Stimulated activated CD8-positive, alpha-beta memory T cell treated with anti-CD3 and anti-CD28 coated beads, Interleukin-7, amount 100 ng/mL, for 4 hours (primary cell): ENCODE measurements around the gene UNC79.

Experiments
- DNase-seq, 2 donors: peaks; one replicate each; pipeline ENCODE4 v3.0.0-alpha.2; 2020; ENCODE audit warnings: low read depth in 2 of 2

The UNC79 gene

DNA sequence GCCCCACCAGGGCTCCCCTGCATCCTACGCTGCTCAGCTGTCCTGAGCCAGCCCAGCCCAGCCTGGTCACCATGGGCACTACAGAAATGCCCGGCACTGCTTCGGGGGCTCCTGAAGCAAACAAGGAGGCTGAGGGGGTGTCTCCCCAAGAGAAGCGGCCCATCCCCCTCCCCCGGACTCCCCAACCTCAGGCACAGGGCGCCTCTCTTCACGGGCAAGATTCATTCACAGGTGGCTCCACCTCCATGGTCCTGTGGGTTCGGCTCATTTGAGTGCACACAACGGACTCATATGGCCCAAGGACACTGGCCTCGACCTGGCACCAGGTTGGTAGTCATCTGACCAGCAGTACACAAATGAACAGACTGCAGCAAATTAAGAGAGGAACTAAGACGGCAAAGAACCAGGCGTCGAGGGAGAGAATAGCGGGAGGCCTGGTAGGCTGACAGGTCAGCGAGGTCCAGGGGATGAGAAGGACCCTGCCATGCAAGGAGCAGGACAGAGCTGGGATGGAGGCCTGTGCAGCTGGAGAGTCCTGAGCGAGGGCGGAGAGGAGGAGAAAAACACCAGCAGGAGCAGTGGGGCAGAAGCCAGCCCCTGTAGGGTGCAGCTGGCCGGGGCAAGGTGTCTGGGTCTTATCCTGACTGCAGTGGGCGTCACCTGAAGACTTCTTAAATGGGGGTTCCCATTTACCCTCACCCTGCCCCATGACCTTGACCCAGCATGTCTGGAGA, 297.3 kb downstream of the UNC79 start:
- no peak for DNase-seq

DNA sequence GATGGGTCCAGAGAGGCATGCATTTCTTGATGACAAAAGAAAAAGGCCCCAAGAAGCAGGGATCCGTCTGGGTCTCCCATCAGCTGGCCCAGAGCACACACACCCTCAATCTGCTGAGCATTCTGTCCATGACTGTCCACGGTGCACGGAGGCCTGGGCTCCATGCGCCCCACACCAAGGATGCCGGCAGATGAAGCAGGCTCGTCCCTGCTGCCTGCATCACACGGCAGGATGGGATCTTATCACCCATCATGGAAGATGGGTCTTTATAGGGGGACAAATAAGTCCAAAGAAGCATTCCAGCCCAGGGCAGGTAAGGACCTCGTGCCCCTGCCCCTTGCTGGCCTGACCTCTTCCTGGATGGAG, 297.9 kb downstream of the UNC79 start:
- no peak for DNase-seq

DNA sequence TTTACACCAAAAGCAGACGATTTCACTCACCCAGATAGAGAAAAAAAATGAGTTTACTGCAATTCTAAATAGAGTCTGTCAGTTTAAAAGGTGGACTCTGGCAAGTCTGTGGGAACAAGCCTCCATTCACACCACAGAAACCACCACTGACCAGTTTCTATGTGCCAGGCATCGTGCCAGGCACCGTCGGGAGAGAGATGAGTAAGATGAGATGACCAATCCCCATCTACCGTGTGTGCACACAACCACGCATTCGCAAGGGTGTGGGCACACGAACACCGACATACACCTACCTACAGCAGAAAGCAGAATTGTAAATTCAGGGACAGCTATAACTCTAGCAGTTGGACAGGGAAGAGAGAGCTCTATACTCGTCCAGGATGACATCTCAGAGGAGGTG, 299.3 kb downstream of the UNC79 start:
- DNase-seq = no peak

DNA sequence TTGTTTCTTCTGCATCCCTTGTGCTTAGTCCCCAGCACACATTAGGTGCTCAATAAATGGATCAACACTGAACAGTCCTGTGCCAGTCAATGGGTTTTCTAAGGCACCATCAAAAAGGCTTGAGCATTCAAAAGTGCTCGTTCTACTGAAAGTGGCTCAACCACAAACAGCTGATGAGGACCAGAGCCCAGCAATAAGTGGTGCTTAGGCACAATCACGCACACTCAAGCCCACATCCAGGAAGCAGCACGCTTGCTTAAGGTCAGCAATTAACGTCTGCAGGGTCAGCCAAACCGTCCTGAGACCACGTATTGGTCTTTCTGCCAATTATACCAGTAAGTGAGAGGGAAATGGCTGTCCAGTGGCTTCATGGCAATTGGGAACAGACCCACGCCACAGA, 301.0 kb downstream of the UNC79 start:
- DNase-seq = no peak

DNA sequence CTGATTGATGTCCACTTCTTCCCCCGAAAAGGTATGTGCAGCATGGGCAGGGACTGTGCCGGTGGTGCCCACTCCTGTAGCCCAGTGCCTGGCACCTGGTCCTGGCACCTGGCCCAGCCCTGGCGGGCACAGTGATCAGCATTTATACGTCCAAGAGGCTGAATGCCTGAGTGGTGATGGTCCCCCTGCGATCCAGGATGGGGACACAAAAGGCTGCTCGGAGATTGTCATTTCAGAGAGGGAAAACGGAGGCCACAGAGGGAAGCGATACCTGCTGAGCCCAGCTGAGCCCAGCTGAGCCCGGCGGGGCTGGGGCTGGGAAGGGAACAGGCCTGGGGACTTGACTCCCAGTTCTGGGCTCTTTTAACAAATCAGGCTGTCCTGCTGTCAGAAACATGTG, 301.8 kb downstream of the UNC79 start:
- DNase-seq = no peak

DNA sequence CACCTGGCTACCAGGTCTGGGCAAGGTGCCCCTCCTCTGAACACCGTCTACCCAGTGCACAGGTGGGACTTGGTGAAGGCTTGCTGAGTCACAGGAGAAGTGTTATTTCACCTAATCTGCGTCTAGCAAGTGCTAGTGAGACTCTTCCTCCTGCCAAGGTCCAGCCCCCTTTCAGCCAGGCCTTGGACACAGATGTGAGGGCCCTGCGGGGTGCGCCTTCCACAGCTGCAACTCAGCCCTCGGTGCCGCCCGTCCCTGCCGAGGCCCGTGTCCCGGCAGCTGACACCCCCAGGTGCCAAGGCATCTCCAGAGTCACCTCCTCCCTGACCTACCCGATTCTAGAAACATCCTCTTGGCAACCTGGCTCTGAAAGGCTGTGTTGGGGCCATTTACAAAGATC, 302.5 kb downstream of the UNC79 start:
- DNase-seq = no peak

DNA sequence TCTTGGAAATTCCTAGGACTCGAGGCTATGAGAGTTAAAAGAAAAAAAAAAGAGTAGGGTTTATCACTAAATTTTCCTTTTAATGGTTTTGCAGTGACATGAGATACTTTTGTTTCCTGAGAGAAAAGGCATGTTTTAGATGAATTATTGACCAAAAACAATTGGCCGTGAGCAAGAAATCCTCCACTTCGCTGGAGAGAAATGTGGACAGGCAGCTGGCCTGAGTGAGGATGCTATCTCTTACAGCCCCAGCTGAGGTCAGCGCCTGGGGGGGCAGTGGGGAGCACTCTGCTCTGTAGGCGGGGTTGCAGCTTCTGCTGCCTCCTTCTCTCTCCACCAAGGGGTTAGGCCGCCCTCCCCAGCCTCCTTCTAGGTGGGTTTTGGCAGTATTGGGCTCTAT, 302.9 kb downstream of the UNC79 start:
- no peak for DNase-seq

DNA sequence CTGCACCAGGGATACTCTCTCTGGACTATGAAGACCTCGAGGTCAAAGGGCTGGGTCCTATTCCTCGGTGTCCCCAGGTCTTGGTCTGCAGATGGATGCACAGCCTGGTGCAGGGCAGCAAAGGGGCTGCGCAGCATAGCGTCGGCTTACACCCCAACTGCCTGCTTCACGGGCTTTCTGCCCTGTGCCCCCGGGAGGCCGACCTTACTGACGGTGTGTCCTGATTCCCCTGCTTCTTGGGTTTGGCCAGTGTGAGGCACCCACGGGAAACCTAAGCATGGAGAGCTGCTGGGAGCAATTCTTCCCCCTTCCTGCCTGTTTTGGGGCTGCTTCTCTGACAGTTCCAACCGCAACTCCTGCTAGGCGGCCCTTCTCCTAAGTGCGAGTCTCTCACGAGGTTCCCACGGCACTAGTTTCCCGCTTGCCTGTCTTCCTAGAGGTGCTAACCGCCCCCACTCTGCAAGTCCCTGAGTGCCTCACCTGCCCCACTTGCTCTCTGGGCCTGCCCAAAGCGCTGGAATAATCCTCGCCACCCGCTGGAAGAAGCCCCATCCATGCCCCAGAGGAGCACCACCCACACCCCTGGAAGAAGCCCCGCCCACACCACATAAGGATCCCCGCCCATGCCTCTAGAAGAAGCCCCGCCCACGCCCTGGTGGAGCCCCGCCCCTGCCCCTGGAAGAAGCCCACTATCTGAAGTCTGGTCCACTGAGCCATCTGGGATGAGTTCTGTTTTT, 303.5 kb downstream of the UNC79 start:
- no peak for DNase-seq

DNA sequence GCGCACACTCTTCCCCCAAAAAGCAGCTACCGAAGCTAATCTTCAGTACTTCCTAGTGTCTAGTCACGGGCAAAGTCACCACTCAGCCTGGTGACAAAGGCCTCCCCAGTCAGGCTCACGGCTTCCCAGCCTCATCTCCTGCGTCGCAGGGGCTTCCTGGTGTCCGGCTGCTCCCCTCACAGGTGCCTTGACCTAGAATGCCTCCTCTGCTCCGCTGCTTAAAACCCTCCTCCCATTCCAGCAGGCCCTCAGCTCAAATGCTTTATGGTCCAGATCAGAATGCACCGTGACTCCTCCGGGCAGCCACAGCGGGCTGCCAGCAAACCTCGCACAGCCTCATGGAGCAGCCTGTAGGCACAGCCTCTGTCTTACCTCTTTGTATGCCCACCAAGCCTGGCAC, 304.5 kb downstream of the UNC79 start:
- DNase-seq = no peak

DNA sequence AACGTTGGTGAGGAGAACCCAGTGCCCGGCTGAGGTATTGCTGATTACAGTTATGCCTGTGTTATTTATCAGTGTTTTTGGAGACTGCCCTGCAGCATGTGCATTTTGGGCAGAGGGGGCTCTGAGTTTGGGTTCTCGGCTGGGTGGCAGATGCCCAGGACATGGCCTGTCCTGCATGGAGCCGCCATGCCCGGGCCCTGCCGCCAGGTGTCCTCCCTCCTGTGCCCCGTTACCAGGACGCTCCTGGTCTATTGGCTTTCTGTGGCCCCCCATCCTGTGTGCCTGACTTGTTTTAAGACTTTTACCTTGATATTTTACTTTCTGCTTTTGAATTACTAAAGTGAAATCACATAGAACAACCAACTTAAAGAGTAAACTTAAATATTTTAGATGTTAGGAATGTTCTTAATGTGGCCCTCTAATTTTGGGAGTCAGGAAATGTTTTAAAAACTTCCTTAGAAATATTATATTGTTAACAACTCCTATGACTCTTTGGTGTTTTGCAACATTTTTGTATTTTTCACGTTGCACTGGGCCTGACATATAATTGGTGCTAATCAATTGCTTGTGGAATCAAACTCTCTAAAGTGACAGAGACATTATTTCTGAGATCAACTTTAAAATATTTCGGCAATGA, 305.8 kb downstream of the UNC79 start:
- no peak for DNase-seq

DNA sequence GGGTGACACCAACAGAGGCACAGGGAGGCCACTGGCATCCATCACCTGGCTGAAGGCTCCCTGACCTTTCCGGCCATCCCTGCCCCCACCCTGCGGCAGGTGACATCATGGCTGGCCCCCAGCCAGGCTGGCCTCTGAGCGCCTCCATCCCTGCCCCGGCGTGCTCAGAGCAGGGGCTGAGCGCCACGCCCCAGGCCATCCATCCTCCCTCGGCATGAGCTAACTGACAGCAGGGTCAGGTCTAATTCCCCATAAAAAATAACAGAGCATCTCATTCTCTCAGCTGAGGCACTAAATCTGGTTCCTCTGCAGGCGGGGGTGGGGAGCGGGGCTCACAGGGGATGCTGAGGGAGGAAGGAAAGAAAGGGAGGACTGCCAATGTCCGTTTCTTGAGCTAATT, 306.9 kb downstream of the UNC79 start:
- no peak for DNase-seq

DNA sequence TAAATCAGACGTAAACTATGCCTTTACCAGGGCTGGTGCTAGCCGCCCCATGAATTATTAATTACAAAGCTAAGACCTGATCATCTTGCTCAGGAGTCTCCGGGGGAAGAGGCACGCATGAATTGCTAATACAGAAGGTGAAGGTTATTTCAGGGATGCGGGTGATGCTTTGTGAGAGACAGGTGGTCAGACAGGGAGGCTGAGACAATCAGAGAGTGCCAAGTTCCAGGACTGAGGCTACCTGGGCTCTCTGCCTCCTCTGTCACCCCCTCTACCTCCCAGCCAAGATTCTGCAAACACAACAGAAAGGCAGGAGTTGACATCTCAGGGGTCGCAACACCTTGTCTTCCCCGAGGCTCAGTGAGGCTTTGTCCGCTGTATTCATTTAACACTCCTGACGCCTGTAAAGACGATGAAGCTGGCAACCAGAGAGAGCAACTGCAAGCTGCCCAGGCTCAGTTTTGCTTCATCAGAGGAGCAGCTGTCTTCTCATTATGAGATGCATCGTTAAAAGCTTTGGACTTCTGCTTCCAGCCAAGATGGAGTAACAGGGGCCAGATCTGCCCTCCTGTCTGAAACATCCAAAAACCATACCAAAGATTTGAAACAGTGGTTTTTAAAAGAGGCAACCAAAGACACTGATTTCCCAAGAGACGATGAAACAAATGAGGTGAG, 311.0 kb downstream of the UNC79 start:
- no peak for DNase-seq

DNA sequence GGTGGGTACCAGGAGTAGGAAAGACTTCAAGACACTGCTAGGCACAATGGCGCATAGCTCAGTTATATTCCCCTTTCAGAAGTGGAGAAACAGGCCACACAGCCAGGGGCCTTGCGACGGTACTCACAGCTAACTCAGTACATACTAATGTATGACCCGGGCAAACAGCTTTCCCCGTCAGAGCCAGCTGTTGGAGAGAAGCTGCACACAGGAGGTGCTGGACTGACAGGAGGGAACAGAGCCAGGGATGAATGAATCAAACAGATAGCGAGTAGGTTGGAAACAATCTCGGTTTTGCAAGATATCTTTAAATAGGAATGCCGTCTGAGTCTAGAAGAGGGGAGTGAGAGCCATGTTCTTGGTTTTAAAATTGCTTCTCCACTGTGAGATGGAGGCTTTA, 312.0 kb downstream of the UNC79 start:
- DNase-seq = no peak

DNA sequence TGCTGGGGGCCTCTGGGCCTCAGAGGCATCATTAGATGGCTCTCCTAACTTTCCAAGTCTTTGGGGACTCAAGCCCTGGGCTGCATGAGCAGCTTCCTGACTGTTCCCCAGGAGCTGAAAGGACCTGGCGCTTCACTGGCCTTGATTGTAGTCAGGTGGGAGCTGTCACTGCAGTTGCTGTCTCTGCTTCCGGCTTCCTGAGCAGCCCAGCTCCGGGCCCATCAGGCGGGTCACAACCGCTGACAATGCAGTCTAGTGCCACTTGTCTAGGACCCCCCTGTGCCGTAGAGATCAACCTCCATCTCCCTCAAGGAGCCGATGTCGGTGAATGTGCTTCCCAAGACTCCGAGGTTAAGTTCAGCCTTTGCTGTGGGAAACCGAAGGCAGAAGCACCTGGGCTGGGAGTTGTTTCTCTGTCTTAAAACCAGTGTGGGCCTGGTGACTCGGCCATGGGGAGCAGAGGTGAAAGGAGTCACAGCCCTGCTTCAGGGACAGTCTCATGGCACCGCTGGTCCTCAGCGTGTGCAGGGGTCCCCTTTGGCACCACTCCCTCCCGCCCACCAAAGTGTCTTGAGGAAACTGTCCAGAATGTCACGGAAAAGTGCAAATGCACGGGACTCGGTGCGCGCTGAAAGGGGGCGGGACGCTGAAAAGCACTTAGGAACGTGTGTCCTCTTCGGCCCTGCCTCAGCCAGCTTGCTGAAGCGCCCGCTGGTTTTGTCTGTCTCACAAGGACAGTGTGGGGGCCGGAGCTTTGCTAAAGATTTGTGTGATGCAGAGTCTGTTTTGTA, 312.7 kb downstream of the UNC79 start:
- no peak for DNase-seq

DNA sequence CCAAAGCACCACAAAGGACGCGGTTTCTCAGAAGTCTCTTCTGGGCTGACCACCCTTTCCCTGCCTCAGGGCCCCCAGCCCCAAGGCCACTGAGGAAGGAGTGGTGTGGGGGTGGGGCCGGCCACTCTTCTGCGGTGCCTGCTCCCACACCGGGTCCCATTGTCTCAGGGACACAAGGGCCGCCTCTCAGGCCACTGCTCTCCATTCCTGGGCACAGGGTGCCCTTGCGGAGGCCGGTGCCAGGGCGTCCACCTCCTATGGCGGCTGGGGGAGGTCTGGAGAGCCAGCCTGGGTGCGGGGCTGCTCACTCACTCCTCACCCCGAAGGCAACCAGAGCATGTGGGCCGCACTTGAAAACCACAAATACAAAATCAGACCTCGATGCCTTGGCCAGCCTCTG, 313.4 kb downstream of the UNC79 start:
- DNase-seq = no peak

DNA sequence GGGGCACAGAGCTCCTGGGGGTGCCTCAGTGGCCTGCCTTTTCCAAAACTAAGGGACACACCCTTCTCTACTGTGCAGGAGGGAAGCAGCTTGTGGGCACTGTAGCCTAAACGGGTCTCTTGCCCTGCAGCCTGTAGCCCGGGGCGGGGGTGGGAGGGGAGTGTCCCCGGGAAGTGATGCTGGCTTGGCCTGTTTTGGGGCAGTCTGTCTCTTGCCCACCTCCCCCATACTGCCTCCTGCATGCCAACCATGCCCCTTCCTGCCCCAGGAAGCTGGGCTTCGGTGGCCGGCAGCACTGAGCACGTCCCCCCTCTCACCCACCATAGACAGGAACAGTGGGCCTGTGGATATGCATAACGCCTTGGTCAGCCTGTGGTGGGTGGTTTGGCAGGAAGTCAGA, 314.1 kb downstream of the UNC79 start:
- DNase-seq = no peak

DNA sequence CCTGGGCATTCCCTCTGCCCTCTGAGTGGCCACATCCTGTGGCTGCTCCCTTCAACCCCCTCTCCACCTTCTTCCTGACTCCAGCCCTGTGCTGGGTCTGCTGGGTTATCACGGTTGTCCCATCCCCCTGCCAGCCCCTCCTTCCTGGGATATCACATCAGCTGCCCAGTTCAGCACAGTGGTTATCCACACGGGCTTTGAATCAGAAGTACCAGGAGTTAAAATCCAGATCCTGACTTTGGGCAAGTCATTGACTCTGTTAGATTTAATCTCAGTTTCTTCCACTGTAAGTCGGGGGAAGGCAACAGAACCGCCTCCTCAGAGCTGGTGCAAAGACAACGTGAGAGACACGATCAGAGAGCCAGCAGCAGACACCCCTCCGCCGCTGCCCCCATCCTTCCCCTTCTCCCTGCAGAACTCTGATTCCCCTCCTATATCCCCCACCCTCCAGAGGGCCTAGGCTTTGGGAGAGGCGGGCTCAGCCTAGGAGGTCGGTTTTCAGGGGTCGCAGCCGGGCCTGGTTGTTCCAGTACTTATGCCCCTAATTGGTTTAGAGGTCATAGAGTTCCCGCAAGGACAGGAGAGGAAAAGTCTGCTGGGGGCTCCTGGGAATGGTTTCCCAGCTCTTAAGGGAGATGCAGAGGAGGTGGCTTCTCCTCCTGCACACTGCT, 315.0 kb downstream of the UNC79 start:
- no peak for DNase-seq

DNA sequence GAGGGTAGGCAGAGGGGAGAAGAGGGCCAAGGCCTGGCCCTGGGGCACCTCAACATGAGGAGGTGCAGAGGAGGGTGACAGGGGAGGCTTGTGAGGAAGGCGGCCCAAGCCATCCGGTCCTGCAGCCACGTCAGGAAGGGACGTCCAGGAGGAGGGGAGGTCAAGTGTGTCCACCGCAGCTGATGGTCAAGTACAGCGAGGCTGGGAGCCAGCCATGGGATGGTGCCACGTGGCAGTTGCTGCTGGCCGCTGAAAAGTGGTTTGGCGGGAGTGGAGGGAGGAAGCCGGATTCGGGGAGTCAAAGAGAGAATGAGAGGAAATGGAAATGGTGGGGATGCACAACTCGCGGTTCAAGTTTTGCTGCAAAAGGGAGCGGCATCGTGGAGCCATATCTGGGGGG, 316.4 kb downstream of the UNC79 start:
- no peak for DNase-seq

DNA sequence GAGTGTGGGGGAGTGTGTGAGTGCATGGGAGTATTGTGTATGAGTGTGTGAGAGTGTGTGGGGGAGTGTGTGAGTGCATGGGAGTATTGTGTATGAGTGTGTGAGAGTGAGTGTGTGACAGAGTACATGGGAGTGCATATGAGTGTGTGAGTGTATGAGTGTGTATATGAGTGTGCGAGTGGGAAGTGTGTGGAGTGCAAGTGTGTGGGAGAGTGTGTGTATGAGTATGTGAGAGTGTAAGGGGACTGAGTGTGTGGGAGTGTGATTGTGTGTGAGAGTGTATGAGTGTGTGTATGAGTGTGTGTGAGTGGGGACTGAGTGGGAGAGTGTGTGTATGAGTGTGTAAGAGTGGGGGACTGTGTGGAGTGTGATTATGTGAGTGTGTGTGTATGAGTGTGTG, 316.8 kb downstream of the UNC79 start:
- DNase-seq = no peak

DNA sequence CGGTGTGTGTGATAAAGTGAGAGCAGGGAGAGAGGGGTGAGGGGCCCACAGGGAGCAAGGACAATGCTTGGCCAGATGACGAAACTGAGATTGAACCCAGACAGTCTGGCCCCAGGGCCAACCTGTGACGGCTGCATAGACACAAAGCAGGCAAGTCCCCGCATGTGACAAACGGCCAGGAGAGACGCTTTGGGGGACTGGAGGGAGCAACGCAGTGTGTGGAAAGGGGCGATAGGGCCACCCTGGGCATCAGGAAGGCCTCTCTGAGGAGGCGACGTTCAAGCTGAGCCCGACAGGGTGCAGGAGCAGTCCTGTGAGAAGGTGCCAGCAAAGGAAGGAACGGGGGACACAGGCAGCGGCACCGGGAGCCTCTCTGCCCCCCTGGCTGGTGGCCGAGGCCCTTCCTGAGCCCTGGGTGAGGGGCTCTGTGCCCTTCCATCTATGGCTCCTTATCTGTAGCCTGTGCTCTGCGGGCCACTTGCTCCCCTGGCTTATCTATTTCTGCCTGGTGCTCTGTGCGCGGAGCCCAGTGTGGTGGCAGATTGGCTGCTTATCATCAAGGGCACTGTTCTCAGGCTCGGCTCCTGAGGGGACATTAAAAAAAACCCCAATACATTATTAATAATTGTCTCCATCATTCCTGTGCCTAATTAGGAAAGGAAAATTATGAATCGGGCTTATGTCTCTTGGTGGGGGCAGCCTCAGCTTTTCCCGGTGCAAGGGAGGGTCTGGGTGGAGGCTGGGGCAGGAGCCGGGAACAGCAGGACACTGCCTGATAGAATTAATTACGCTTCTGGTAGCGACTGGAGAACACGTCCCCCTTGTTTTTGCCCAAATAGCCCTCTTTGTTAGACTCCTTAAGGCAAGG, 317.7 kb downstream of the UNC79 start:
- no peak for DNase-seq
